Measurements from ENCODE around the gene ATG12.
"Not testable (repeated sequence)": the region's sequence is repeated elsewhere in the genome, so short reads cannot be mapped to it uniquely, and the experiment has no call there.

The ATG12 gene

DNA sequence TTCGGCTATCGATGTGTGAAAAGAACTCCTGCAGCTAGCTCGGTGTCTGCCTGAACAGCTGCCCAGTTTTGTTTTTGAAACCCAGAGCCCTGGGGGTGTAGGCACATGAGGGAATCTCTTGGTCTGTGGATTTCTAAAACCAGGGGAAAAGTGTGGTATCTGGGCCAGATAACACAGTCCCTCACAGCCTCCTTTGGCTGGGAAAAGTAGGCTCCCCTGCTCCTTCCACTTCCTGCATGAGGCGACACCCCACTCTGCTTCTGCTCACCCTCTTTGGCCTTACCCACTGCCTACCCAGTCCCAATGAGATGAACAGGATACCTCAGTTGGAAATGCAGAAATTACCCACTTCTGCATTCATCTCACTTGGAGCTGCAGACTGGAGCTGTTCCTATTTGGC lies 15.4 kb downstream of the ATG12 start:
- H3K4me3 ChIP-seq (ENCODE audit: low read length): no peak overlapping the region
- TF ChIP-seq ZNF274 (IDR thresholded peaks at IDR 0.05; ENCODE audit: low read depth, low read length): no peak

DNA sequence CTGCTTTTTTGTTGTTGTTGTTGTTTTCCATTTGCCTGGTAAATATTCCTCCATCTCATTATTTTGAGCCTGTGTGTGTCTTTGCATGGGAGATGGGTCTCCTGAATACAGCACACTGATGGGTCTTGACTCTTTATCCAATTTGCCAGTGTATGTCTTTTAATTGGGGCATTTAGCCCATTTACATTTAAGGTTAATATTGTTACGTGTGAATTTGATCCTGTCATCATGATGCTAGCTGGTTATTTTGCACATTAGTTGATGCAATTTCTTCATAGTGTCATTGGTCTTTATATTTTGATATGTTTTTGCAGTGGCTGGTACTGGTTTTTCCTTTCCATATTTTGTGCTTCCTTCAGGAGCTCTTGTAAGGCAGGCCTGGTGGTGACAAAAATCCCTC lies 16.4 kb downstream of the ATG12 start:
- not testable (repeated sequence) for H3K4me3 ChIP-seq (ENCODE audit: low read length)

DNA sequence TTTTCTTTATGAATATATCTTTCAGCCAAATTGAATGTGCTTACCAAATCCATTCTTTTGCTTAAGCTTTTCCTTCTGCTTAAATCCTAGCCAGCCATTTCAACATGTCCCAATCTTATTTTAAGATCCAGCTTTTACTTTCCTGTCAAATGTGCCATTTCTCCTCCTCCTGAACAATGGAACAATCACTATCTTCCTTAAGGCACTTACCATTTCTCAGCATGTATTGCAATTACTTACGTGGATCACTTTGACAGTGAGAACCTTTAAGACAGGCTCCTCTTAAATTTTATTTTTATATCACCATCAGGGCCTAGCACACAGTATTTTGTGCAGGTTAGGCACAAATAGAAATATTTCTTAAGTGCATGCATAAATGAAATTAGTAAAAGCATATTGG lies 20.5 kb downstream of the ATG12 start:
- H3K4me3 ChIP-seq (ENCODE audit: low read length): no peak overlapping the region
- TF ChIP-seq ZNF274 (IDR thresholded peaks at IDR 0.05; ENCODE audit: low read depth, low read length): no peak

DNA sequence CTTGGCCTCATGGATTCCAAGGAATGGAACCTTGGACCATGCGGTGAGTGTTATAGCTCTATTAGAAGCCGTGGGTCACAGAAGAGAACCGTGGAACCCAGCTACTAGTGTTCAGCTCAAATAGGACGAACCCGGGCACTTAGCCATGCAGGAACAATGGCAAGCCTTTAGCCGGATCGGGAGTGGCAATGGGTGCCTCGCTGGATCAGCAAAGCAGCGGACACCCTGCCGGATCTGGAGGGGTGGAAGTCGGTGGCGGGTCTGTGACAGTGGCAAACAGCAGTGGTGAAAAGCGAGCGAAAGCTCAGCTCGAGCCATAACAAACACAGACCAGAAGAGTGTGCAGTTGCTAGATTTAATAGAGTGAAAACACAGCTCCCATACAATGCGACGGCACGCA lies 22.5 kb downstream of the ATG12 start:
- no peak for TF ChIP-seq ZNF274 (IDR thresholded peaks at IDR 0.05; ENCODE audit: low read depth, low read length)
- no peak overlapping the region for H3K4me3 ChIP-seq (ENCODE audit: low read length)

DNA sequence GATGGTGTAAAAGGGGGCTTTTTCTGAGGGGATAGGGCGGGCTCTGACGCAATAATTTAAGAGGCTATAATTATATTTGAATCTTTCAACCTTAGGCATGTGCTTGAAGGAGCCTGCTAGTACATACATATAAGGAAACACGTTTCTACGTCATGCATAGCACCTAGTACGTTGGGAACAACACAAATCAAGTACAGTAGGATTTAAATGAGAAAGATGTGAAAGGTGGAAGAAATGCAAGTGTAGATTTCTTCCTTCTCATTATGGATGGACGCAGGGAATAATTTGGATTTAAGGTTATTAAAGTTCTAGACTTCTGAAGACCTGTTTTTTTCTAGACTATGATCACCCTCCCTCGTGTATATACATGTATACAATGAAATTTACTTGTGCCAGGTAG lies 24.0 kb downstream of the ATG12 start:
- no peak overlapping the region for H3K4me3 ChIP-seq (ENCODE audit: low read length)
- no peak for TF ChIP-seq ZNF274 (IDR thresholded peaks at IDR 0.05; ENCODE audit: low read depth, low read length)

DNA sequence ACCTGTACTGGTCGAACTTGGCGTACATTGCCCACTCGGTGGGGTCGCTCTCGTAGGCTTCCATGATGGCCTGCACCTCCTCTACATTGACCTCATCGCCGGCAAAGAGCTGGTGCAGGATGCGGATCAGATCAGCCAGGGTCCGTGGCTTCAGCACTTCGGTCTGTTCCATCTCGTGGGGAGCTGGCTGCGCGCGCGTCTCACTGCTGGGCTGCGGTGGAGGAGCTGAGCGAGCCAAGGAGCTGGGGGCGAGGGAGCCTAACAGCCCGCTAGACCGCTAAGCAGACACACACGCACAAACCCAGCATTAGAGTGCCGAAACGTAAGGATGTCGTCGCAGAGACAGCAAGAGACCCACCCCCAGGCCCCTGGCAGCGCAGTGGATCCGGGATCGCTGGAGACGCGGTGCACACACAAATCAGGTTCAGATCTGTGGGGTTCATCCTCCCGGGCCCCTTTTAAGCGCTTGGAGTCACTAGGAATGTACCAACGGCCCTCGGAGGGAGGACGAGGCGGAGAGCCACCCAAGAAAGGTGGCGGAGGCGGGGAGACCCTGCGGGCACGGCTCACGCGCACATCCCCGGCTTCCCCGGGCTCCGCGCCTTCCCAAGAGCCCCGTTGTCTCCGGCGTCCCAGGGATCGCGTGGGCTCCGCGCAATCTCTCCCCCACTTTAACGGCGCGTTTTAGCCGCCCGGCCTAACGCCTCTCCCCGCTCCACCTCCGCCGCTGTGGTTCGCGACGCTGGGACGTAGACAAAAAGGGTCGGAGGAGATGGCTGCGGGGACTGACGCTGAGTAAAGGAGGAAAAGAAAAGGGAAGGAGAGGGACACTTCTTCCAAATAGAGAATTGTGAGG lies 24.9 kb downstream of the ATG12 start, which contains the start of gene CDO1:
Gene CDO1, minus strand, starts transcription at position 434 of the 856 bp plus-strand sequence. Its CDS starts 262 bp downstream, at position 172.
- peak within 1 kb of the TSS; percentile 34; the same call in 1 of the 2 replicates for H3K4me3 ChIP-seq (ENCODE audit: low read length)
- no peak for TF ChIP-seq ZNF274 (IDR thresholded peaks at IDR 0.05; ENCODE audit: low read depth, low read length)

DNA sequence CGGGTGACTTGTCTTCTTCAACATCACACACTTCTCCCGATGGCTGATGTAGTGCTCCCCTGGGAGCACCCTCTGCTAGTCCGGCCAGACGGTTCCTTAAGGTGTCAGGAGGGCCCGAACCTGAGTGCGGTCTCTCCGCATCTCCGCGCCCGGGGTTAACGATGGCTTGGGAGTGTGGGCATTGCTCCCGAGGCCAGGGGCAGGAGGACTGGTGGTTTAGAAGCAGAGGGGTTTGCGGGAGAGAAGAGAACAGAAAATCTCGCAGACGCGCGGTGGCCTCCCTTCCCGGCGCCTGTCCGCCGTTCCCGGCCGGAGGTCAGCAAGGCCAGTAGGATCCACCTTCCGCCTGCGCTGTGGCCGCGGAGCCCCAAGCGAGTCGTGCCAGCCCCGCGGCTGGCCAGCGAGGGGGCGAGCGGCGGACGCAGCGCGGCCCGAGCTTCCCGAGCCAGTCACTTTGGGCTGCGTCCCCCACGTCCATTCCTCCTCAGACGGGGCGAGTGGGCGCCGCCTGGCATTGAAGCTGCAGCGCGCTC lies 25.6 kb downstream of the ATG12 start:
- H3K4me3 ChIP-seq (ENCODE audit: low read length): peak overlapping the region; percentile 34; the same call in 1 of the 2 replicates
- no peak for TF ChIP-seq ZNF274 (IDR thresholded peaks at IDR 0.05; ENCODE audit: low read depth, low read length)

DNA sequence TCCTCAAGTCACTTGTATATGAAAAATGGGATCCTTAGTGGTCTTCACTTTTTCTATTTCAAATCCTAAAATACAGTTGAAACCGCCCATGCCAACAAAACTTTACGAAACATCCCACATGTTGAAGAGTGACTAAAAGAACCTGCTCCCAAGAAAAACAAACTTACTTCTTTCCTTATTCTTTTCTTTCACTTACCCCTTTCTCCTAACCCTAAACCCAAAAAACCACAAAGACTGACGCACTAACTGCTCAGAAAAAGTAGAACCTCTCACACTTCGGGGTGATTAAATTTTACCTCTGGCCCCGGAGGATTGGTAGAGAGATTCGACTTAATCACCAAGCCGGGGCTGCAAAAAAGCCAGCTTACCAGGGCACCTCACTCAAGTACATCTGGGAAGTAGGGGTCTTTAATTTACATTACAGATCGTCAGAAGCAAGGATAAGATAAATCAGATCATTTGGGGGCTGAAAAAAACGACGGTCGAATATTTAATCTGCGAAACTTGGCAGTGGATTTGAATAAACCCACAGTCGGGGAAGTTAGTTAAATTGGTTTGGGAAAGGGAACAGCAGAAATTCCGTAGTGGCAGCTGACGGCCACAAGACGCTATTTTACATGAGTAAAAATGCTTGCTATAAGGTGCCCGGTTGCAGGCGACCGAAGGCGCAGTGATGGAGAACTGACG lies 26.2 kb downstream of the ATG12 start:
- H3K4me3 ChIP-seq (ENCODE audit: low read length): peak overlapping the region; percentile 34; the same call in 1 of the 2 replicates
- TF ChIP-seq ZNF274 (IDR thresholded peaks at IDR 0.05; ENCODE audit: low read depth, low read length): no peak

DNA sequence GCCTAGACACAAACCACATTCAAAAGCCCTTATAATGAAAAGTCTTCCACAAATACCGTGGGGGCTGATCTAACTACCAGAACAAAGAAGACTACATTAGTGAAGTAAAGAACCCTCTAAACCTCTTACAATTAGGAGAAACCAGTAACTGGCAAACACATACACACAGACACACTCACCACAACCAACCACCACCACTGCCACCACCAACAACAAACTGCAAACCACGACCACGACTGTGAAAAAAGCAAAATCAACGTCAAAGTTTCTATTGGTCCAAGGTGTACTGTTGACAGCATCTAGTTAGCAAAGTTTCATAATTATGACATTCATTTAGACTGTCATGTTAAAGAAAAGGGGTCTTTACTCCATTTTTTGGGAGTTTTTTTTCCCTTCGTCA lies 27.6 kb downstream of the ATG12 start:
- no peak for TF ChIP-seq ZNF274 (IDR thresholded peaks at IDR 0.05; ENCODE audit: low read depth, low read length)
- H3K4me3 ChIP-seq (ENCODE audit: low read length): no peak overlapping the region

DNA sequence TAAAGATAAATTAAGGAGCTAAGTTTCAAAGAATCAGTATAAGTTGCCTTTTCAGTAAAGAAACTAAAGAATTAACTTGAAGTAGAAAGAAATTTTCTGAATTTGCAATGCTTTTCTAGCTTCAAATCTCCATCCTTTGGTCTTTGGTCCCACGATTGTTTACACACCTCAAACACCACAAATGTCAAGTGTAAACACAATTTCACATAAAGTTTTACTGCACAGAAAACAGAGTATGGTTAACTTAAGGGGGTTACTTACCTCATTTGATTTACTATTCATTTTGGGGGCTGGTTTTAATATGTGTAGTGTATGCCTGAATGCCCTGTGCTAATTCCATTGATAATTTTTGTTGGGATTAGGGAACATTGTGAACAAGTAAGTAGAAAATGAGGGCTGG lies 29.0 kb downstream of the ATG12 start:
- TF ChIP-seq ZNF274 (IDR thresholded peaks at IDR 0.05; ENCODE audit: low read depth, low read length): no peak
- no peak overlapping the region for H3K4me3 ChIP-seq (ENCODE audit: low read length)

DNA sequence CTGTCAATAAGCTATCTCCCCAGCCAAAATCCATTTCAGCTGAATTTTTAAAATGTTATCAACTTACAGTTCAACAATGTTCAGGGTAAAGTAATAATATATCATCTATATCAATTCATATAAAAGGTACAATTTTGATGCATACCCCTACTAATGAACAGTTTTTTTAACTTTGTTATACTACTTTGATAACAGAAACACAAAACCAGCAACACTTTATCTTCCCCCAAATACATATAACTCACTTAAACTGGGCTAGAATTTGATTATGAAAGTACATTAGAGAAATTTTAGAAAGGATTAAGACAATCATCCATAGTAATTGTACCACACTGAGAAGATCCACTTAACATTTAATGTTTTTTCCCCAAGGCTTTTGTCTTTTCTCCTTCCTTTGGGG lies 30.0 kb downstream of the ATG12 start:
- no peak for TF ChIP-seq ZNF274 (IDR thresholded peaks at IDR 0.05; ENCODE audit: low read depth, low read length)
- H3K4me3 ChIP-seq (ENCODE audit: low read length): no peak overlapping the region

DNA sequence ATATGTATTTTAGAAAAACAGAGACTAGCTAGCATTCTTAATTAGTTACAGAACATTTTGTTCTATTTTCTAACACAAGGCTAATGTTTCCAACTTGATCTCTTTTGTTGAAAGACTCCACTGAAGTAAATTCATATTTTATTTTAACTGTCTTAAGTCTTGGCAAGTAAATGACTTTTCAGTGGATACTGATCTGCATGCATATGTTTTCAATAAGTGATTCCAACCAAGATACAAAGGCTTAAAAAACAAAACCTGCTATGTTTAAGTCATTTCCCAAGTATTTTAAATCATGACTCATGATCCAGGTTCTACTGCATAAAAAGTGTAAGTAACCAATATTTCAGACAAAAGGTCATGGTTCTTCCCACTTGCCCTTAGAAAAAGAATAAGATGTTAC lies 30.6 kb downstream of the ATG12 start:
- no peak overlapping the region for H3K4me3 ChIP-seq (ENCODE audit: low read length)
- TF ChIP-seq ZNF274 (IDR thresholded peaks at IDR 0.05; ENCODE audit: low read depth, low read length): no peak

DNA sequence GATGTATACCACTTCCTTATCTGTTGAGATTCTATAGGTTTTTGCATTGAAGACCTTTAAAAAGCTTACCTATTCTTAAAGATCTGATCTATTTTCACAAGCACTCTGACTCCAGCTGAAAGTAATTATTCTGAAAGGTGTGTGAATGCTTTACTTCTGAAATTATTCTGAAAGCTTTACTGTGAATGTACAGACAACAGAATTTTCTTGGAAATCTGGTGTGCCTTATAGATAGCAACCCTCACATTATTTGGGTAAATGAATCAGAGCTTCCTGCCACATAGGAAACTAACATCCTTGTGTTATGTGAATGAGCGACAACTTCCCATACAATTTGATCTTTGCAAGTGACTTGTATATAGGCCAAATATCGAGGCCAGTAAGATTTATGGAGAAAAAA lies 31.4 kb downstream of the ATG12 start:
- H3K4me3 ChIP-seq (ENCODE audit: low read length): no peak overlapping the region
- TF ChIP-seq ZNF274 (IDR thresholded peaks at IDR 0.05; ENCODE audit: low read depth, low read length): no peak

DNA sequence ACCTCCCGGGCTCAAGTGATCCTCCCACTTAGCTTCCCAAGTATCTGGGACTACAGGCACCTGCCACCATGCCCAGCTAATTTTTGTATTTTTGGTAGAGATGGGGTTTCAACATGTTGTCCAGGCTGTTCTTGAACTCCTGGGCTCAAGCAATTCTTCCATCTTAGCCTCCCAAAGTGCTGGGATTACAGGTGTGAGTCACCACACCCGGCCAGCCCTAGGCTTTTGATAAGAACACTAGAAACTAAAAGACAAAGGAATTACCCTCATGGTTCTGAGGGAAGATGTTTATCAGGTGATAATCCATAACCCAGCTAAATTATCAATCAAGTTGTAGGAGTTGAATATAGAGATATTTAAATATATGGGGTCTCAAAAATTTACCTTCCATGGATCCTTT lies 33.3 kb downstream of the ATG12 start:
- not testable (repeated sequence) for H3K4me3 ChIP-seq (ENCODE audit: low read length)

DNA sequence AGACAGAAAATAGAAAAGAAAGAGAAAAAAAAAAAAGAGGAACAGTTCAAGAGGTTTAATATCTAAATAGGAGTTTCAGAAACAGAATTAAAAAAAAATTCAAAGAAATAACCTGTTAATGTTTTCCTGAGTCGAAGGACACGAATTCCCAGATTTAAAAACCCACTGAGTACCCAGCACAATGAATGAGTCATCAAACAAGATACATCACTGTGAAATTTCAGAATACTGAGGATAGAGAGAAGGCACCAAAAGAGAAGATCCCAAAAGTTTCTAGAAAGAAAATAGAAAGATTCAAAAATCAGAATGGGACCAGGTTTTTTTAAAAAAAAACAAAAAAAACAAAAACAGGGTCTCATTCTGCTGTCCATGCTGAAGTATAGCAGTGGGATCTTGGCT lies 33.7 kb downstream of the ATG12 start:
- no peak for TF ChIP-seq ZNF274 (IDR thresholded peaks at IDR 0.05; ENCODE audit: low read depth, low read length)
- no peak overlapping the region for H3K4me3 ChIP-seq (ENCODE audit: low read length)
